ENCODE measurements around the gene SMAD2.
"Not testable (repeated sequence)": the region's sequence is repeated elsewhere in the genome, so short reads cannot be mapped to it uniquely, and the experiment has no call there.

SMAD2 gene

GRCh38 chr18:47842836-47843235, 87.6 kb downstream of the SMAD2 start:
- no peak for DNase-seq (ENCODE audit: low spot score)

GRCh38 chr18:47838396-47838795, 92.1 kb downstream of the SMAD2 start:
- no peak for DNase-seq (ENCODE audit: low spot score)

GRCh38 chr18:47832348-47832747, 98.1 kb downstream of the SMAD2 start:
- DNase-seq (ENCODE audit: low spot score), result no peak

- no peak for DNase-seq (ENCODE audit: low spot score)
These were observed 99.1 kb downstream of the SMAD2 start for GRCh38 chr18:47831351-47831750.

GRCh38 chr18:47830772-47831171, 99.7 kb downstream of the SMAD2 start:
- DNase-seq (ENCODE audit: low spot score), result no peak

- no peak for DNase-seq (ENCODE audit: low spot score)
These were observed 100.6 kb downstream of the SMAD2 start for GRCh38 chr18:47829831-47830230.

GRCh38 chr18:47828031-47828430, 102.4 kb downstream of the SMAD2 start:
- DNase-seq (ENCODE audit: low spot score), result not testable (repeated sequence)

- no peak for DNase-seq (ENCODE audit: low spot score)
These were observed 104.0 kb downstream of the SMAD2 start for GRCh38 chr18:47826157-47827074.

GRCh38 chr18:47821314-47821713, 109.1 kb downstream of the SMAD2 start:
- no peak for DNase-seq (ENCODE audit: low spot score)

GRCh38 chr18:47817795-47818077, 112.7 kb downstream of the SMAD2 start:
- no peak for DNase-seq (ENCODE audit: low spot score)

GRCh38 chr18:47817017-47817794, 113.3 kb downstream of the SMAD2 start:
- no peak for DNase-seq (ENCODE audit: low spot score)

GRCh38 chr18:47815486-47816270, 114.8 kb downstream of the SMAD2 start:
- DNase-seq (ENCODE audit: low spot score), result no peak

- no peak for DNase-seq (ENCODE audit: low spot score)
These were observed 121.0 kb downstream of the SMAD2 start for GRCh38 chr18:47809420-47809819.

GRCh38 chr18:47802802-47803201, 127.7 kb downstream of the SMAD2 start:
- no peak for DNase-seq (ENCODE audit: low spot score)

GRCh38 chr18:47801817-47802216, 128.6 kb downstream of the SMAD2 start:
- no peak for DNase-seq (ENCODE audit: low spot score)

- DNase-seq (ENCODE audit: low spot score), result no peak
These were observed 129.7 kb downstream of the SMAD2 start for GRCh38 chr18:47800756-47801155.

GRCh38 chr18:47800248-47800647, 130.2 kb downstream of the SMAD2 start:
- no peak for DNase-seq (ENCODE audit: low spot score)

- no peak for DNase-seq (ENCODE audit: low spot score)
These were observed 131.1 kb downstream of the SMAD2 start for GRCh38 chr18:47799376-47799775.

GRCh38 chr18:47798366-47798765, 132.1 kb downstream of the SMAD2 start:
- DNase-seq (ENCODE audit: low spot score), result no peak

GRCh38 chr18:47797126-47797525, 133.3 kb downstream of the SMAD2 start:
- no peak for DNase-seq (ENCODE audit: low spot score)

GRCh38 chr18:47795434-47795814, 135.0 kb downstream of the SMAD2 start:
- no peak for DNase-seq (ENCODE audit: low spot score)

- no peak for DNase-seq (ENCODE audit: low spot score)
These were observed 135.6 kb downstream of the SMAD2 start for GRCh38 chr18:47794725-47795433.

Data from AG08395 (cell line).